T follicular helper cell (primary cell): ENCODE data around the gene C2CD2.
A peak's percentile ranks its signal among the peaks of the same experiment; 100 is the strongest.
"Not testable (repeated sequence)": the region's sequence is repeated elsewhere in the genome, so short reads cannot be mapped to it uniquely, and the experiment has no call there.

Experiments
- DNase-seq: peaks from one replicate; pipeline ENCODE4 v3.0.0-alpha.2; 2020; ENCODE audit warnings: low read depth
- total RNA-seq, 2 experiments: gene quantifications; one replicate each; lab custom pipeline; 2026; lab: John Stamatoyannopoulos, UW

The C2CD2 gene
- total RNA-seq, result 4.1 to 8.5 reads per million in 2 experiments

GRCh38 chr21:41953831-41954653 is at the start of gene C2CD2:
C2CD2 (minus strand) TSS chr21:41954018; CDS start chr21:41953648, 370 bp downstream.
- no peak for DNase-seq

GRCh38 chr21:42003051-42003461 is 49.2 kb upstream of the C2CD2 start:
- no peak for DNase-seq

- peak; percentile 41 for DNase-seq
Observed at GRCh38 chr21:42002421-42002958, 48.7 kb upstream of the C2CD2 start.

- no peak for DNase-seq
Observed at GRCh38 chr21:42001781-42002180, 48.0 kb upstream of the C2CD2 start.

GRCh38 chr21:42000908-42001307 is 47.1 kb upstream of the C2CD2 start:
- no peak for DNase-seq

- DNase-seq, result no peak
Observed at GRCh38 chr21:41997657-41998056, 43.8 kb upstream of the C2CD2 start.

- no peak for DNase-seq
Observed at GRCh38 chr21:41995577-41995976, 41.8 kb upstream of the C2CD2 start.

GRCh38 chr21:41994613-41995012 is 40.8 kb upstream of the C2CD2 start:
- DNase-seq, result not testable (repeated sequence)

GRCh38 chr21:41993744-41994143 is 39.9 kb upstream of the C2CD2 start:
- no peak for DNase-seq

- DNase-seq, result no peak
Observed at GRCh38 chr21:41992576-41992975, 38.8 kb upstream of the C2CD2 start.

- DNase-seq, result no peak
Observed at GRCh38 chr21:41991659-41992058, 37.8 kb upstream of the C2CD2 start.

- DNase-seq, result no peak
Observed at GRCh38 chr21:41989698-41990097, 35.9 kb upstream of the C2CD2 start.

- DNase-seq, result no peak
Observed at GRCh38 chr21:41987310-41987709, 33.5 kb upstream of the C2CD2 start.

GRCh38 chr21:41985662-41986416 is 32.0 kb upstream of the C2CD2 start:
- DNase-seq, result no peak

- no peak for DNase-seq
Observed at GRCh38 chr21:41983229-41983628, 29.4 kb upstream of the C2CD2 start.

- no peak for DNase-seq
Observed at GRCh38 chr21:41980561-41980960, 26.7 kb upstream of the C2CD2 start.

GRCh38 chr21:41979751-41980369 is 26.0 kb upstream of the C2CD2 start:
- DNase-seq, result no peak

GRCh38 chr21:41979335-41979734 is 25.5 kb upstream of the C2CD2 start:
- DNase-seq, result no peak

GRCh38 chr21:41977034-41977950 is 23.5 kb upstream of the C2CD2 start:
- no peak for DNase-seq

GRCh38 chr21:41976611-41977010 is 22.8 kb upstream of the C2CD2 start:
- no peak for DNase-seq
